Measurements from ENCODE around the gene SESN2.

SESN2 gene

DNA sequence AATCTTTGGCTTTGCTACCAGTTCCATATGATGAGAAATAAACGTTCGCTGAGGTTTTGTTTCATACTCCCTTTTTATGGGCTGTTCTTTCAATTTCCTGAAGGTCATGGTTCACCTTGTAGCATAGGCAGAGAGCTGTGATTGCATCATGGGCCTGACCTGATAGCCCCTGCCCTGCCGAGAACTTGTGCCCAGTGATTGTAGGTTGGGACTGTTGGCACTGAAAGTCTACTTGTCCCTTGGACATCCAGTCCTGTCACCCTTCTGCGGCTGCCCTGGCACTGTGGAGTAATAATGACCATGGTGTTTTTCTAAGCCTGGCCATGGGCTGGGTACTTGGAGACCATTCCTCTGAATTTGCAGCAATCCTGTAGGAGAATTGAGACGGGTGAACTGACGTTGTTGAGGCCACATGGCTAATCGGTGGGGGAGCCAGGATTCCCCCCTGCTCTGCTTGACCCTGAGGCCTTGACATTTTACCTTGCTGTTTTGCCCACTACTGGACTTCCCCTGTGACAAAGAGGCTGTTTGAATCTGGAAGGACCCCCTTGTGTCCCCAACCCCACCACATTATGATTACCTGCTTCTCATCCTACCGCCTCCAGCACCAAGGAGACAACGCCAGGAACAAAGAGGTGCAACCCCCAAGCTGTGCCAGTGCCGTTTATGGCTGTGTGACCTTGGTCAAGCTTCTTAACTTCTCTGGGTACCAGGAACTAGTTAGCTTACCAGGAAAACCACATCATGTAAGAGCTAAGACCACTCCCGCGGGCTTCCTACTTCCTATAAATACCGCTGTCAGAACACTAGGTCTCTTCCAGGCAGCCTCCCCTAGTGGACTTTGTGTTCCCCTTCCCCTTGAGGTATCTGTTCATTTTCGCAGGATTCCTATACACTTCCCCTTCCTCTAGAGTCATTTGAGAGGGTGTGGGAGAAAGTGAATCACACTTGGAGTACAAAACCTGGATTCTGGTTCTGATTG lies 23.4 kb downstream of the SESN2 start:
- no peak for DNase-seq (ENCODE audit: low spot score)

DNA sequence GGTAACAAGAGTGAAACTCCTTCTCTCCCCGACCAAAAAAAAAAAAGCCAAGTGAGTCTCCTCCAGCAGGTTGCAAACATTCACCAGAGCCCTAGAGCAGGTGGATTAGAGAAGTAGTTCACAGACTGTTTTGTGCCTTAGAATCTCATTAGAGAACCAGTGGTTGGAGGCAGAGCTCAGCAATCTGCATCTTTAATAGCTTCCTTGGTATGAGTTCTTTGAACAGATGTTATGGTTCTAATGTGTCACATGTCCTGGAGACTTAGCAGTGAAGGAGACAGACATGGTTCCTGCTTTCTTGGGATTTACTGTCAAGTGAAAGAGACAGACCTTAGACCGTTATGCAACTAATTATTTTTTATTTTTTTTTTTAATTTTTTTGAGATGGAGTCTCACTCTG lies 26.8 kb downstream of the SESN2 start:
- no peak for DNase-seq (ENCODE audit: low spot score)

GRCh38 chr1:28288487-28288886 lies 29.2 kb downstream of the SESN2 start:
- no peak for DNase-seq (ENCODE audit: low spot score)

- no peak for DNase-seq (ENCODE audit: low spot score)
Observed at GRCh38 chr1:28290851-28291250, 31.5 kb downstream of the SESN2 start.

DNA sequence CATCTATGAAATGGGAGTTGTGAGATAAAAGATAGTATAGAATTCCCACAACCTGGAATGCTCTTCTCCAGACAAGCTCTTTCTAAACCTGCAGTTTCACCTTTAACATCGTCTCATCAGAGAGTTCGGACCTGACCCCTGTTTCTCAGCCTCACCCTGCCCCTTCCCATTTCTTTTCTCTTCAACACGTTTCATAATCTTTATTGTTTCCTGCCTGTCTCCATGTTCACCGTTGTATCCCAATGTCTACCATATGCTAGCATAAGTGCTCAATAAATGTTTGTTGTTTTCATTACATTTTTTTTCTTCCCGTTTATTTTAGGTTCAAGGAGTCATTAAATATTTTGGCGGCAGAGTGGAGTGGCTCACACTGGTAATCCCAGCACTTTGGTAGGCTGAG lies 32.4 kb downstream of the SESN2 start:
- no peak for DNase-seq (ENCODE audit: low spot score)

DNA sequence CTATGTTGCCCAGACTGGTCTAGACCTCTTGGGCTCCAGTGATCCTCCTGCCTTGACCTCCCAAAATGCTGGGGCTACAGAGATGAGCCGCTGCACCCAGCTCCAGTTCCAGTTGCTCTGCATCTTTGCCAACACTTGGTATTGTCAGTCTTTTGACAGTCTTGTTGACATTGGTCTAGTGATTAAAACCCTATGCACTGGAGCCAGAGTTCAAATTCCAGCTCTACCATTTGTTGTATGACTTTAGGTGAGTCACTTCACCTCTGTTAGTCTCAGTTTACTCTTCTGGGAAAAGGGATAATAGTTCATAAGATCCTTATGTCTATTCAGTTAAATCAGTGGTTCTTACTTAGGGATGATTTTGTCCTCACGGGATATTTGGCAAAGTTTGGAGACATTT lies 36.6 kb downstream of the SESN2 start:
- no peak for DNase-seq (ENCODE audit: low spot score)

DNA sequence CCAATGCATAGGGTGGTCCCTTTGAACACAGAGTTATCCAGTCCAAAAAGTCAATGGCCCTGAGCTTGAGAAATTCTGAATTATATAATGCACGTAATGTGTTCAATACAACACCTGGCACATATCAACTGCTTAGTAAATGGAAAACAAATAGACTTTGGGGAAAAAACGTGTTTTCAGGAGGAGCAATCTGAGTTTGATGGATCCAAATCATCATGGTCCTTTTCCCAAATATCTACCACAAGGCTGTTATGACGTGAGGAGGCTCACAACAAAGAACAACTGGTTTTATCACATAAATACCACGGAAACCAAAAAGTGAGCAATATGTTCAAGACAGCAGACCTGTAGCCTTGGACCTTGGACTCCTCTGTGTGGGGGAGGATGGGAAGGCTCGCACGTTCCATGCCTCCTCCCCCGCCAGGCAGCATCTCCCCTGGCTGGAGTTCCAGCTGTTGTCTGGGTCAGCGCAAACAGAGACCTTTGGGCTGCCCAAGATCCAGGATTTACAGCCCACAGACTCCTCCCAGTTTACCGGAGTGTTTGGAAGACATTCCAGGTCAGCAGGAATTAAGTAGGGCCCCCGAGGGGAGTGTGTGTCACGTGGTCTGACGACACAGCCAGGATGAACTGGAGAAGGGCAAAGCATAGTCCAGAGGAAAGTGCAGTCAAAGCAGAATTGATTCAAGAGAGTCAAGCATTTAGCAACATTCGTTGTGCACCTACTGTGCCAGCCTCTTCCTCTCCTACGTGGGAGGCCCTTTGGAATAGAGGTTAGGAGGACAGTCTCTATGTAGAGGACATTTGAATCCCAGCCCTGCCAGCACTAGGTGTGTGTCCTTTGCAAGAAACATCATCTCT lies 37.3 kb downstream of the SESN2 start:
- DNase-seq (ENCODE audit: low spot score): no peak

- no peak for DNase-seq (ENCODE audit: low spot score)
Observed at GRCh38 chr1:28297826-28298225, 38.5 kb downstream of the SESN2 start.

GRCh38 chr1:28298438-28298837 lies 39.1 kb downstream of the SESN2 start:
- DNase-seq (ENCODE audit: low spot score): no peak

DNA sequence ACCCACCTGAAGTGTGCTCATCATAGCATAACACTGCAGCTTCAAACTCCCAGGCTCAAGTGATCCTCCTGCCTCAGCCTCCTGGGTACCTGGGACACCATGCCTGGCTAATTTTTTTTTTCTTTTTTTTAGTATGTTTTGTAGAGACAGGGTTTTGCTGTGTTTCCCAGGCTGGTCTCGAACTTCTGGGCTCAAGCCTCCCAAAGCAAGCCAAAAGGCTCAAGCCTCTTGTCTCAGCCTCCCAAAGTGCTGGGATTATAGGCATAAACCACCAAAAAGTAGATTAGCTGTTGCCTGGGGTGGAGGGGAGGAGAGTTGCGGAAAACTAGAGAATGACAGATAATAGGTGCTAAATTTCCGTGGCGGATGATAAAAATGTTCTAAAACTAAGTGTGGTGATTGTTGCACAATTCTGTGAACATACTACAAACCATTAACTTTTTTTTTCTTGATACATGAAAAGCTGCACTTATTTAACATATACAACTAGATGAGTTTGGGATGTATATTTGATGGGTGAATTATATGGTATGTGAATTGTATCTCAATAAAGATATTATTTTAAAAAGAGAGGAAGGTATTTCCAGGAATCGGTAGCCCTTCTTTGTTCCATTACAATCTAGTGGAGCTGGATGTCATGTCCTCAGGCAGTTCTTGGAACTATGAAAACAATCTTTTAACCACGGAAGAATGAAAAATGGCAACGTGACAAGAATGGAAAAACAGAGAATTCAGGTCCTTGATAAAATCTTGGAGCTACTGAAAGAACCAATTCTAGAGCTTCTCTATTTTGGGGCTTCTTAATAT lies 42.3 kb downstream of the SESN2 start:
- DNase-seq (ENCODE audit: low spot score): no peak

DNA sequence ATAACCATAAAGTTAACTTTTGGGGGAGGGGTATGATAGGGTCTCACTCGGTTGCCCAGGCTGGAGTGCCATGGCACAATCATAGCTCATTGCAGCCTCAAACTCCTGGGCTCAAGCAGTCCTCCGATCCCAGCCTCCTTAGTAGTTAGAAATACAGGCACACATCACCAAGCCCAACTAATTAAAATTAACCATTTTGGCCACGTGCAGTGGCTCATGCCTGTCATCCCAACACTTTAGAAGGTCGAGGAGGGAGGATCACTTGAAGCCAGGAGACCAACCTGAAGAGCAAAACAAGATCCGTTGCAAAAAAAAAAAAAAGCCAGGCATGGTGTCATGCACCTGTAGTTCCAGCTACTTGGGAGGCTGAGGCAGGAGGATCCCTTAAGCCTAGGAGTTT lies 42.9 kb downstream of the SESN2 start:
- DNase-seq (ENCODE audit: low spot score): no peak

GRCh38 chr1:28306301-28306949 lies 47.1 kb downstream of the SESN2 start:
- DNase-seq (ENCODE audit: low spot score): no peak

- no peak for DNase-seq (ENCODE audit: low spot score)
Observed at GRCh38 chr1:28308750-28309149, 49.4 kb downstream of the SESN2 start.

DNA sequence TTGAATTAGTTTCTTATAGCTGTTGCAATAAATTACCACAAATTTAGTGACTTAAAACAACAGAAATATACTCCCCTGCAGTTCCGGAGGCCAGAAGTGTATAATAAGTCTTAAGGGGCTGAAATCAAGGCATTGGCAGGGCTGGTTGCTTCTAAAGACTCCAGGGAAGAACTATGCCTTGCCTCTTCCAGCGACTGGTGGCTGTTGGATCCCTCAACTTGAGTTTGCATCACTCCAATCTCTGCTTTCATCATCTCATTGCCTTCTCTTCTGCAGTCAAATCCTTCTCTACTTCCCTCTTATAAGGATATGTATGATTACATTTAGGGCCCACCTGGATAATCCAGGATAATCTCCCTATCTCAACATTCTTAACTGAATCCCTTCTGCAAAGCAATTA lies 50.4 kb downstream of the SESN2 start:
- no peak for DNase-seq (ENCODE audit: low spot score)

DNA sequence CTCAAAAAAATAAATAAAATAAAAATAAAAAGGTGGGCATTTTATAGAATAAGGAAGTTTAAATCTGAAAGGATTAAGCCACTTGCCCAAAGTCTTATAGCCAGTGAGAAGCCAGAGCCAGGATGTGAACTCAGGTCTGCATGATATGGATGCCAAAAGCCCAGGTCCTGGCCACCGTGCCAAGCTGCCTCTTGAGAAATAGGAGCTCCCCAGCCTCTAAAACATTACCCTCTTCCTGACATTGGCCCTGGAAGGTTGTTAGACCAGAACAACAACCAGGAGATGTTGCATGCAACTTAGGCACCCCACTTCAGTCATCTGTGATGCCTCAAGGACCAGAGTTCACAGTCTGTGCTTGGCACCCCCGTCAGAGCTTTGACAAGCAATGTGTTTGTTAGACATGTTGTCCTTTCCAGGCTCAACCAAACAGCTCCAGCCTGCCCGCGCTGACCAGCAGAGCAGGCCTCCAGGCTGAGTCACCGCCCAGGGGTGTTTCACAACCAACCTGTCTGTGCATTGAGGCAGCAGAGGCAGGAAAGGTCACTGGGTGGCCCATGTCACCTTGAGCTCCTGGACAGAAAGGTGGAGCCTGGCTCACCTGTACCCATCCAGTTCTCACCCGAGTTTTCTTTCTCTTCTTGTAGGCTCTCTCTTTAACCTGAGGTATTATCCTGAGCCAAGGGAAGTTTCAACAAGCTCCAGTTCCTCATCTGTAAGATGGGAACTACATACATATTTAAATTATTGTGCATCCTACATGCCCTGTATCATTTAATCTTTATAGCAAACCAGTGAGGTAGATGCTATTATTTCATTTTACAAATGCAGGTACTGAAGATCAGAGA lies 54.6 kb downstream of the SESN2 start:
- DNase-seq (ENCODE audit: low spot score): no peak

DNA sequence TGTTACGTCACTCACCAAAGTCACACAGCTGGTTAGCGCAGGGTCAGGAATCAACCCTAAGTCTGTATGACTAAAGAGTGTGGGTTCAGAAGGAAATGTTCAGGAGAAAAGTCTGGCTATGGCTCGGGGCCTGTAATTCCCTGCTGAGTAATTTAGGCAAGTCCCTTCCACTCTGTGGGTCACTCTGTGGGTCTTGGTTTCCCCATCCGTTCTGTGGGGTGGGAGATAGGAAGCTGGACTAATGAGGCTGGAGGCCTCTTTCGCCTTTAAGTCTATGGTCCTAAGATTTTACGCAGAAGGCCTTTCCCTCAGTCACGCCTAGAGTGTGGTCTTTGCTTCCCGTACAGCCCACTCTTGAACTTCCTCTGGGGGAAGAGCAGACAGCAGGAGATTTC lies 55.2 kb downstream of the SESN2 start:
- no peak for DNase-seq (ENCODE audit: low spot score)

GRCh38 chr1:28317014-28317413 lies 57.7 kb downstream of the SESN2 start:
- no peak for DNase-seq (ENCODE audit: low spot score)

DNA sequence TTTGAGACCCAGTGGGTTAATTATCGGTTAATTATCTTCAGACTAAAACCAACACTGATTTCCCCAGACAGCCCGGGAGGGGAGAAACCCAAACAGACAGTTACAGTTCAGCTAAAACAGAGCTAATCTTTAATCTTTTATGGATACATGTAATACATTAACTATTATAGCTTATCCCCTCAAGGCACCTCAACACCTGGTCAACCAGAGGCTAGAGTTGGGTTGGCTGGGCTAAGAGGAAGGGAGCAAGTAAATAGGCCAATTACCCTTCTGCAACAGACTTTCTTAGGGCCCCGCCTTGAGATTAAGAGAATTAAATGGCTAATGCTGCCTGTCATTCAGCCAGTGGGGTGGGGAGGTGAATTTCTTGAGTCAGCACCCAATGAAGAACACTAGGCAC lies 62.9 kb downstream of the SESN2 start:
- DNase-seq (ENCODE audit: low spot score): no peak

DNA sequence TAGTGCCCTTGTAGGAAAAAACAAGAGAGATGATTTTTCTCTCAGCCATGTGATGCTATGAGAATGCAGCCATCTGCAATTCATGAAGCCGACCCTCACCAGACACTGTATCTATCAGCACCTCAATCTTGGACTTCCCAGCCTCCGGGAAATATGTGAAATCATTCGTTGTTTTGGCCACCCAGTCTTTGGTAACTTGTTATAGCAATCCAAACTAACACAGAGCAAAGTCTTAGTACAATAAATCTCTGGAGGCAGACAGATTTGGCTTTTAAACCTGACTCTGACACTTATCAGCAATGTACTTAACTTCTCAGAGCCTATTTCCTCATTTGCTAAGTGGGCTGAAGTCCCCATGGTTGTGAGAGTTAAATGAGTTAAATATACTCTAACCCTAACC lies 64.4 kb downstream of the SESN2 start:
- DNase-seq (ENCODE audit: low spot score): no peak

GRCh38 chr1:28326515-28326914 lies 67.2 kb downstream of the SESN2 start:
- DNase-seq (ENCODE audit: low spot score): no peak

DNA sequence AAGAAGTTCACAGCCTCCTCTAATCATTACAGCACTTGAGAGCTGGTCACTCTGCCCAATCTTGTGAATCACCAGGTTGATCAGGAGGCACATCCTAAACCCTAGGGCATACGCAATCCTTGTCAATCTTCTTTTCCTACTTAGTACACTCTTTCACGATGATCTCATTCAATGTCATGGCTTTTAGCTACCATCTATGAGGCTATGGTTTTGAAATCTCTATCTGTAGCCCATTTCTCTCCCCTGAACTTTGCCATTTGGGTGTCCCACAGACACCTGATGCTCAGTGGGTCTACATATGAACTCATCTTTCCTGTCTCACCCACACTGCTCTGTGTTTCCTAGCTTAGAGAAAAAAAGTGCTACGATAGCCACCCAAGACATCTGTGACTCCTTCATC lies 67.7 kb downstream of the SESN2 start:
- no peak for DNase-seq (ENCODE audit: low spot score)
